Activated CD8-positive, alpha-beta memory T cell treated with anti-CD3 and anti-CD28 coated beads, Interleukin-2, amount 50 U/mL, for 24 hours (primary cell): ENCODE data around the gene ALG13.
"Not testable (repeated sequence)": the region's sequence is repeated elsewhere in the genome, so short reads cannot be mapped to it uniquely, and the experiment has no call there.

Source experiments
- DNase-seq: peaks from one replicate; pipeline ENCODE4 v3.0.0-alpha.2; 2020; ENCODE audit errors: extremely low read depth

Gene ALG13

GRCh38 chrX:111759686-111760085 lies 78.7 kb downstream of the ALG13 start:
- no peak for DNase-seq

- no peak for DNase-seq
Observed at GRCh38 chrX:111761578-111762135, 80.7 kb downstream of the ALG13 start.

GRCh38 chrX:111778591-111778990 lies 97.6 kb downstream of the ALG13 start:
- no peak for DNase-seq

- no peak for DNase-seq
Observed at GRCh38 chrX:111779582-111779981, 98.6 kb downstream of the ALG13 start.

- no peak for DNase-seq
Observed at GRCh38 chrX:111784667-111785066, 103.7 kb downstream of the ALG13 start.

- not testable (repeated sequence) for DNase-seq
Observed at GRCh38 chrX:111790054-111790453, 109.1 kb downstream of the ALG13 start.
